Natural killer cell (primary cell): ENCODE results near the gene MYO9A. TPM values are rescaled to one million over a fixed set of nuclear protein-coding genes. Genes with fewer than 3 reads are reported as not detected.

Source experiments
- ATAC-seq, 3 donors: fragments of 150-1000 bp in 2 of 3; fragments of 200-7000 bp in 1 of 3; cut with Tn5 transposase; 1 replicate in 1 of 3; 2 replicates in 2 of 3; pipeline ENCODE4 v1.10.0; 2021; ENCODE audit warnings: mild to moderate bottlenecking in 2 of 3, moderate library complexity in 2 of 3
- DNase-seq, 2 donors: peaks; one replicate each; pipeline versions ENCODE4 v3.0.0 to v3.0.0-alpha.2; 2013 to 2021; ENCODE audit warnings: mixed read lengths in 1 of 2
- H3K27ac ChIP-seq: one replicate; pipeline ENCODE4 v1.5.1; 2013; ENCODE audit warnings: mild to moderate bottlenecking, low read length
- H3K27me3 ChIP-seq: one replicate; pipeline ENCODE4 v1.6.1; 2013; ENCODE audit warnings: low read length; ENCODE audit not compliant: control insufficient read depth, insufficient read depth
- H3K36me3 ChIP-seq: one replicate; pipeline ENCODE4 v1.6.1; 2013; ENCODE audit warnings: low read length; ENCODE audit not compliant: control insufficient read depth, insufficient read depth
- H3K4me1 ChIP-seq: one replicate; pipeline ENCODE4 v1.6.1; 2013; ENCODE audit warnings: low read length; ENCODE audit not compliant: control insufficient read depth, insufficient read depth
- H3K4me3 ChIP-seq: one replicate; pipeline ENCODE4 v1.5.1; 2013; ENCODE audit warnings: low read length
- H3K9me3 ChIP-seq: one replicate; pipeline ENCODE4 v1.6.1; 2013; ENCODE audit warnings: low read length; ENCODE audit not compliant: control insufficient read depth, insufficient read depth
- H3K27ac Mint-ChIP-seq, 2 donors: one replicate each; pipeline ENCODE4 v1.8.0; 2022; ENCODE audit warnings: mild to moderate bottlenecking in 2 of 2, mixed read lengths in 2 of 2, moderate library complexity in 1 of 2
- H3K27me3 Mint-ChIP-seq, 2 donors: one replicate each; pipeline ENCODE4 v1.8.0; 2022; ENCODE audit warnings: low read depth in 2 of 2, mixed read lengths in 2 of 2
- H3K36me3 Mint-ChIP-seq: one replicate; pipeline ENCODE4 v1.8.0; 2022; ENCODE audit warnings: mixed read lengths
- H3K4me1 Mint-ChIP-seq, 2 donors: one replicate each; pipeline ENCODE4 v1.8.0; 2022; ENCODE audit warnings: mixed read lengths in 2 of 2
- H3K4me3 Mint-ChIP-seq: one replicate; pipeline ENCODE4 v1.8.0; 2022; ENCODE audit warnings: mild to moderate bottlenecking, moderate library complexity, mixed read lengths
- H3K9me3 Mint-ChIP-seq, 2 donors: one replicate each; pipeline ENCODE4 v1.8.0; 2022; ENCODE audit warnings: mixed read lengths in 2 of 2
- CTCF ChIP-seq: fragments of 200-600 bp; IDR thresholded peaks from one replicate; pipeline ENCODE4 v1.8.0; 2022; ENCODE audit warnings: antibody characterized with exemption
- WGBS: methylation state at CpG from one replicate; pipeline ENCODE4 v1.1.7; 2013; ENCODE audit warnings: missing lambda C conversion rate; ENCODE audit not compliant: insufficient coverage; 5-methylcytosine and 5-hydroxymethylcytosine counted together
- intact Hi-C: fragments of 100-400 bp; cut with micrococcal nuclease; formaldehyde crosslinking; loops from one replicate; pipeline ENCODE4 v1.14.2; 2022
- total RNA-seq, 4 donors: library from RNA; stranded (reverse); fragments of 120-200 nt in 1 of 4; gene quantifications; one replicate each; pipeline versions ENCODE4 v1.2.3 to v1.2.4, GENCODE V29; 2013 to 2022

MYO9A gene
- total RNA-seq, 3 donors from 2014 or later (not counting 1 experiment from before 2014, with no cell fraction given) = 36.3 to 40.4 (median 37.3) TPM

DNA sequence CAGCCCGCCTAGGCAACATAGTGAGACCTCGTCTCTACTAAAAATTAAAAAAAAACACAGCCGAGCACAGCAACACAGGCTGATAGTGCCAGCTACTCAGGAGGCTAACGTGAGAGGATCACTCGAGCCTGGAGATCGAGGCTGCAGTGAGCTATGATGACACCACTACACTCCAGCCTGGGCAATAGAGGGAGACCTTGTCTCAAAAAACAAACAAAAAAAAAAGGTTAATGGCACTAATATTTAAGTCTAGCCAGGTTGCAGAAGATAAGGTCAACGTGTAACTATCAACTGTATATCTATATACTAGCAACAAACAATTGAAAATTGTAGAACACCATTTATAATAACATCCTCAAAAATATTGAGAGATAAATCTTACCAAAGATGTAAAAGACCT lies 75.1 kb downstream of the MYO9A start:
- Mint-ChIP-seq H3K4me3 (no peak overlapping the region), H3K4me1 (peaks cover 0 to 8% of the 10 kb centered on the region in 2 donors), H3K27ac (no peak overlapping the region), H3K9me3 (no peaks in the 10 kb centered on the region), H3K36me3 (peaks cover 8% of the 10 kb centered on the region), H3K27me3 (no peaks in the 10 kb centered on the region)
- Histone ChIP-seq H3K9me3 (no peaks in the 10 kb centered on the region), H3K4me1 (no peaks in the 10 kb centered on the region), H3K4me3 (no peak overlapping the region), H3K27me3 (no peaks in the 10 kb centered on the region), H3K27ac (no peak overlapping the region), H3K36me3 (peaks cover 6% of the 10 kb centered on the region)
- DNase-seq (no peak), ATAC-seq (no peak)
- no peak for TF ChIP-seq CTCF
- intact Hi-C loops = no loop called here
- WGBS = 96% methylated on average over 6 of the region's 7 CpGs

GRCh38 chr15:72042054-72042453 lies 75.9 kb downstream of the MYO9A start:
- no peak for ATAC-seq
- H3K4me3 Mint-ChIP-seq = no peak overlapping the region
- Histone ChIP-seq H3K4me3 (no peak overlapping the region), H3K27me3 (no peaks in the 10 kb centered on the region), H3K36me3 (peaks cover 6% of the 10 kb centered on the region), H3K9me3 (no peaks in the 10 kb centered on the region), H3K27ac (no peak overlapping the region), H3K4me1 (no peaks in the 10 kb centered on the region)
- no peaks in the 10 kb centered on the region for H3K27me3 Mint-ChIP-seq
- no peak overlapping the region for H3K27ac Mint-ChIP-seq
- WGBS = no CpG with 5 or more reads among the region's 1 CpG
- DNase-seq = no peak
- peaks cover 0 to 3% of the 10 kb centered on the region in 2 donors for H3K9me3 Mint-ChIP-seq
- TF ChIP-seq CTCF = no peak
- intact Hi-C loops = no loop called here
- H3K36me3 Mint-ChIP-seq = peaks cover 8% of the 10 kb centered on the region
- peaks cover 2 to 12% of the 10 kb centered on the region in 2 donors for H3K4me1 Mint-ChIP-seq

GRCh38 chr15:72037321-72037720 lies 80.6 kb downstream of the MYO9A start:
- intact Hi-C loops = no loop called here
- Histone ChIP-seq H3K4me1 (no peaks in the 10 kb centered on the region), H3K36me3 (no peaks in the 10 kb centered on the region), H3K27me3 (no peaks in the 10 kb centered on the region), H3K9me3 (no peaks in the 10 kb centered on the region), H3K4me3 (no peak overlapping the region), H3K27ac (no peak overlapping the region)
- Mint-ChIP-seq H3K36me3 (no peaks in the 10 kb centered on the region), H3K9me3 (peaks cover 0 to 4% of the 10 kb centered on the region in 2 donors), H3K4me1 (peaks cover 16 to 24% of the 10 kb centered on the region in 2 donors), H3K27me3 (no peaks in the 10 kb centered on the region), H3K4me3 (no peak overlapping the region), H3K27ac (no peak overlapping the region)
- WGBS = 88% methylated on average over 4 of the region's 4 CpGs
- ATAC-seq (no peak), DNase-seq (peak in 1 of 2 donors; percentile 4)
- no peak for TF ChIP-seq CTCF
